GM12878 (cell line): ENCODE measurements around the gene BMERB1. TPM values are rescaled to one million over a fixed set of nuclear protein-coding genes. Genes with fewer than 3 reads are reported as not detected.

ENCODE experiments used
- ATAC-seq: fragments of 200-7000 bp; cut with Tn5 transposase; 3 replicates; pipeline ENCODE4 v1.9.1; 2020; ENCODE audit warnings: mild to moderate bottlenecking, moderate library complexity
- BruUV-seq: library from RNA; stranded (reverse); fragments of 400-500 nt; replicated peaks from 2 replicates; lab custom pipeline; 2021; lab: Mats Ljungman, UMichigan
- CTCF ChIA-PET: fragments of 300-600 bp; sonication (Branson Sonifier 250); formaldehyde crosslinking; extraction: SDS; loops from one replicate; lab custom pipeline; 2021; ENCODE audit warnings: inconsistent platforms; lab: Yijun Ruan, JAX
- POLR2A ChIA-PET: fragments of 350-600 bp; formaldehyde crosslinking; extraction: SDS; loops from one replicate; lab custom pipeline; 2021; ENCODE audit warnings: inconsistent platforms; lab: Charles Lee
- RAD21 ChIA-PET: fragments of 300-600 bp; sonication (Branson Sonifier 250); formaldehyde crosslinking; loops from one replicate; lab custom pipeline; 2023; ENCODE audit warnings: antibody characterized with exemption; ENCODE audit not compliant: unreplicated experiment; lab: Charles Lee
- SMC1A ChIA-PET: fragments of 300-600 bp; sonication (Branson Sonifier 250); formaldehyde crosslinking; loops from one replicate; lab custom pipeline; 2023; ENCODE audit not compliant: unreplicated experiment, uncharacterized antibody; lab: Charles Lee
- DNase-seq: peaks from one replicate; pipeline ENCODE4 v3.0.0-alpha.2; 2011; ENCODE audit warnings: low read depth, low spot score
- FAIRE-seq: peaks from 3 replicates; lab custom pipeline; 2011; peaks lifted over from hg19 to GRCh38; lab: Jason Lieb, UNC
- H2AFZ ChIP-seq: 2 replicates; pipeline ENCODE4 v1.6.0; 2011; ENCODE audit warnings: low read depth, low read length, control low read depth; ENCODE audit not compliant: control insufficient read depth
- H3K27ac ChIP-seq: 2 replicates; pipeline ENCODE4 v1.5.1; 2011; ENCODE audit warnings: control low read depth; ENCODE audit not compliant: control insufficient read depth, insufficient read depth
- H3K27me3 ChIP-seq, 2 experiments: replicated peaks in 1 of 2; 2 replicates each; pipeline versions ENCODE4 v1.6.0 to v1.6.1; 2011; ENCODE audit warnings: low read length in 1 of 2; ENCODE audit not compliant: control insufficient read depth in 2 of 2, insufficient read depth in 2 of 2
- H3K36me3 ChIP-seq, 2 experiments: 2 replicates each; pipeline ENCODE4 v1.5.1; 2011; ENCODE audit warnings: low read length in 1 of 2; ENCODE audit not compliant: control insufficient read depth in 2 of 2, insufficient read depth in 2 of 2
- H3K4me1 ChIP-seq: 2 replicates; pipeline ENCODE4 v1.6.1; 2011; ENCODE audit warnings: mild to moderate bottlenecking, low read length, moderate library complexity, mixed read lengths; ENCODE audit not compliant: control insufficient read depth, insufficient read depth
- H3K4me2 ChIP-seq: 2 replicates; pipeline ENCODE4 v1.6.0; 2011; ENCODE audit warnings: control low read depth; ENCODE audit not compliant: control insufficient read depth, insufficient read depth
- H3K4me3 ChIP-seq: fragments of 200-600 bp; sonication (generic); 2 replicates; pipeline ENCODE4 v1.5.1; 2016
- H3K79me2 ChIP-seq: 2 replicates; pipeline ENCODE4 v1.6.0; 2011; ENCODE audit warnings: low read length; ENCODE audit not compliant: control insufficient read depth, insufficient read depth
- H3K9ac ChIP-seq: 2 replicates; pipeline ENCODE4 v1.8.0; 2011; ENCODE audit warnings: low read length, control low read depth, mixed read lengths; ENCODE audit not compliant: control insufficient read depth, insufficient read depth
- H3K9me3 ChIP-seq: replicated peaks from 3 replicates; pipeline ENCODE4 v1.5.1; 2011; ENCODE audit warnings: mild to moderate bottlenecking, low read length; ENCODE audit not compliant: control insufficient read depth, insufficient read depth
- H4K20me1 ChIP-seq: 2 replicates; pipeline ENCODE4 v1.6.0; 2011; ENCODE audit not compliant: control insufficient read depth, insufficient read depth
- ATF2 ChIP-seq: IDR thresholded peaks from 2 replicates; pipeline ENCODE4 v1.6.1; 2012; ENCODE audit warnings: low read length, inconsistent platforms
- ATF7 ChIP-seq: fragments of 450-650 bp; IDR thresholded peaks from 2 replicates; pipeline ENCODE4 v1.6.1; 2016; ENCODE audit warnings: low read depth, mild to moderate bottlenecking
- CEBPB ChIP-seq, 2 experiments: fragments of 150-350 bp in 1 of 2; IDR thresholded peaks; 2 replicates each; pipeline ENCODE4 v1.6.1; 2012 to 2014; ENCODE audit warnings: low read depth in 2 of 2, low read length in 2 of 2, borderline replicate concordance in 1 of 2, inconsistent platforms in 1 of 2
- CREM ChIP-seq: IDR thresholded peaks from 2 replicates; pipeline ENCODE4 v1.6.1; 2014; ENCODE audit warnings: antibody characterized with exemption, low read depth
- HCFC1 ChIP-seq: fragments of 150-350 bp; IDR thresholded peaks from 2 replicates; pipeline ENCODE4 v1.6.1; 2014; ENCODE audit warnings: low read length
- JUND ChIP-seq: IDR thresholded peaks from 2 replicates; pipeline ENCODE4 v1.6.1; 2012; ENCODE audit warnings: low read depth, mild to moderate bottlenecking, low read length, improper control_type of control experiment, moderate library complexity
- NR2F1 ChIP-seq: fragments of 450-650 bp; conservative IDR thresholded peaks from 2 replicates; pipeline ENCODE4 v1.6.1; 2017; ENCODE audit warnings: mild to moderate bottlenecking
- RFX5 ChIP-seq: IDR thresholded peaks from 2 replicates; pipeline ENCODE4 v1.6.1; 2011; ENCODE audit warnings: low read depth, low read length, improper control_type of control experiment
- SMAD1 ChIP-seq: fragments of 450-650 bp; IDR thresholded peaks from 2 replicates; pipeline ENCODE4 v1.6.1; 2018; ENCODE audit warnings: mild to moderate bottlenecking, low read depth; ENCODE audit not compliant: partially characterized antibody
- SPI1 ChIP-seq: IDR thresholded peaks from 2 replicates; pipeline ENCODE4 v1.6.1; 2011; ENCODE audit warnings: low read depth, mild to moderate bottlenecking, low read length, moderate library complexity, borderline replicate concordance; ENCODE audit not compliant: insufficient read depth
- TBL1XR1 ChIP-seq: IDR thresholded peaks from 2 replicates; pipeline ENCODE4 v1.6.1; 2012; ENCODE audit warnings: low read depth, low read length, improper control_type of control experiment
- ZBTB11 ChIP-seq: fragments of 450-650 bp; formaldehyde crosslinking; IDR thresholded peaks from 2 replicates; pipeline ENCODE4 v1.5.0; 2022; ENCODE audit warnings: mild to moderate bottlenecking, missing genetic modification characterization
- WGBS: methylation state at CpG from one replicate; pipeline ENCODE4 v1.1.6; 2016; ENCODE audit warnings: low lambda C conversion rate; ENCODE audit not compliant: insufficient replicate concordance, insufficient coverage; ENCODE audit errors: missing lambda C conversion rate; 5-methylcytosine and 5-hydroxymethylcytosine counted together
- in situ Hi-C: fragments of 300-500 bp; cut with MboI; formaldehyde crosslinking; loops from 9 replicates; pipeline ENCODE4 v1.14.3; 2018; ENCODE audit warnings: mixed read lengths
- intact Hi-C: fragments of 100-400 bp; cut with micrococcal nuclease; formaldehyde crosslinking; loops from one replicate; pipeline ENCODE4 v1.14.2; 2022; ENCODE audit not compliant: unreplicated experiment
- polyA plus RNA-seq, 11 experiments: library from polyadenylated mRNA; depleted of rRNA in 4 of 11; unstranded in 6 of 11; stranded (reverse) in 5 of 11; fragments of >200 nt; fragmentation: Nextera tagmentation in 4 of 11; fragmentation: Illumina TruSeq in 1 of 11; extraction: Ambion mirVana in 4 of 11; extraction: Trizol in 1 of 11; gene quantifications; 1 replicate in 1 of 11; 2 replicates in 10 of 11; pipeline versions ENCODE4 v1.2.1 to v1.2.3, GENCODE V29; 2011 to 2016; ENCODE audit warnings: inconsistent platforms in 2 of 11, missing spikeins in 2 of 11, low read depth in 1 of 11
- total RNA-seq, 4 experiments: library from RNA; depleted of rRNA in 3 of 4; stranded (reverse); fragments of >200 nt in 3 of 4; fragmentation: Illumina TruSeq in 1 of 4; extraction: Trizol in 1 of 4; gene quantifications; 2 replicates each; pipeline versions ENCODE4 v1.2.1 to v1.2.3, GENCODE V29; 2013 to 2021

BMERB1 gene
- total and polyA plus RNA-seq, 10 of the 15 experiments (the other 5 are each of a cell fraction or from before 2014, with no cell fraction given) = 0.05 to 0.68 (median 0.34) TPM

- no peak for FAIRE-seq
- POLR2A ChIA-PET = no interaction called here
- no peak overlapping the region for H3K4me2 ChIP-seq
Observed at GRCh38 chr16:15575293-15576049, 141.1 kb downstream of the BMERB1 start.

GRCh38 chr16:15576960-15577958 lies 142.9 kb downstream of the BMERB1 start:
- H3K27me3 ChIP-seq = no peaks in the 10 kb centered on the region
- in situ Hi-C loops (no loop called here), intact Hi-C loops (no loop called here)
- SMC1A ChIA-PET = interaction anchor here (0.6 kb wide), 1 partner anchor 10 kb away, joined by 3 read pairs; no protein-coding TSS in a partner anchor
- ATAC-seq = no peak
- DNase-seq = no peak
- H3K9me3 ChIP-seq = peaks cover 6% of the 10 kb centered on the region; the same call in 1 of the 3 replicates
- CTCF ChIA-PET = no interaction called here
- FAIRE-seq = no peak
- H3K27ac ChIP-seq = no peak overlapping the region
- POLR2A ChIA-PET = no interaction called here
- no peak overlapping the region for H3K4me3 ChIP-seq
- no peak overlapping the region for H2AFZ ChIP-seq
- H3K9ac ChIP-seq = no peak overlapping the region
- no TSS peak for BruUV-seq
- no peaks in the 10 kb centered on the region for H3K79me2 ChIP-seq
- H3K4me1 ChIP-seq = no peaks in the 10 kb centered on the region
- no peak overlapping the region for H3K4me2 ChIP-seq
- RAD21 ChIA-PET = no interaction called here
- WGBS = 67% methylated on average over 20 of the region's 20 CpGs
- no peaks in the 10 kb centered on the region for H3K36me3 ChIP-seq
- no peaks in the 10 kb centered on the region for H4K20me1 ChIP-seq
- TF ChIP-seq TBL1XR1 (no peak), NR2F1 (no peak), ATF2 (no peak), CREM (no peak), HCFC1 (no peak), ZBTB11 (CRISPR knock-in tag) (no peak), CEBPB (IDR thresholded peaks at IDR 0.05; ENCODE audit: borderline replicate concordance in 1 of 2, low read depth in 2 of 2, low read length in 2 of 2) (no peak)

More at GRCh38 chr16:15575293-15576049, 141.1 kb downstream of the BMERB1 start:
- no peaks in the 10 kb centered on the region for H3K36me3 ChIP-seq
- peaks cover 7% of the 10 kb centered on the region; the same call in 1 of the 3 replicates for H3K9me3 ChIP-seq
- ChIA-PET SMC1A (interaction anchor here (0.7 kb wide), 1 partner anchor 561 kb away, joined by 3 read pairs; no protein-coding TSS in a partner anchor), RAD21 (no interaction called here), CTCF (no interaction called here)
- no peak overlapping the region for H3K27ac ChIP-seq
- WGBS = 96% methylated on average over 4 of the region's 4 CpGs
- in situ Hi-C loops = no loop called here
- no peaks in the 10 kb centered on the region for H3K79me2 ChIP-seq
- no peak for ATAC-seq
- no peaks in the 10 kb centered on the region for H3K27me3 ChIP-seq
- intact Hi-C loops = no loop called here
- BruUV-seq = no TSS peak
- no peak overlapping the region for H3K4me3 ChIP-seq
- no peak for TF ChIP-seq ATF7
- no peak for TF ChIP-seq SPI1
- TF ChIP-seq JUND = no peak
- TF ChIP-seq RFX5 = no peak
- no peak for TF ChIP-seq SMAD1
- no peaks in the 10 kb centered on the region for H3K4me1 ChIP-seq
- H2AFZ ChIP-seq = no peak overlapping the region
- H3K9ac ChIP-seq = no peak overlapping the region
- DNase-seq = no peak
- no peaks in the 10 kb centered on the region for H4K20me1 ChIP-seq
